Thoracic aorta (tissue), 2 donors: ENCODE data around the gene TEX35. TPM values are rescaled to one million over a fixed set of nuclear protein-coding genes. Genes with fewer than 3 reads are reported as not detected.

Experiments used
- ATAC-seq: fragments of 150-250 bp; one replicate; pipeline ENCODE4 v1.8.0; 2017; ENCODE audit warnings: low read depth; ENCODE audit not compliant: insufficient number of reproducible peaks, low FRiP score
- DNase-seq: peaks from one replicate; pipeline ENCODE4 v3.0.0-alpha.2; 2020; ENCODE audit warnings: low spot score
- H3K27ac ChIP-seq, 2 donors: fragments of 200-600 bp; sonication (generic); 1 replicate in 1 of 2; 2 replicates in 1 of 2; pipeline ENCODE4 v1.5.1; 2016; ENCODE audit warnings: mild to moderate bottlenecking in 2 of 2, moderate library complexity in 2 of 2
- H3K27me3 ChIP-seq: fragments of 200-600 bp; sonication (generic); replicated peaks from 2 replicates; pipeline ENCODE4 v1.6.0; 2016; ENCODE audit warnings: mild to moderate bottlenecking; ENCODE audit not compliant: insufficient read depth
- H3K36me3 ChIP-seq: fragments of 200-600 bp; sonication (generic); one replicate; pipeline ENCODE4 v1.5.1; 2016
- H3K4me1 ChIP-seq, 2 donors: fragments of 200-600 bp; sonication (generic); 1 replicate in 1 of 2; 2 replicates in 1 of 2; pipeline versions ENCODE4 v1.5.1 to v1.6.0; 2016; ENCODE audit warnings: low read depth in 2 of 2, mild to moderate bottlenecking in 1 of 2; ENCODE audit not compliant: control insufficient read depth in 1 of 2
- H3K4me3 ChIP-seq: fragments of 200-600 bp; sonication (generic); 2 replicates; pipeline ENCODE4 v1.5.1; 2016; ENCODE audit warnings: mild to moderate bottlenecking
- H3K9me3 ChIP-seq: fragments of 200-600 bp; sonication (generic); 2 replicates; pipeline ENCODE4 v1.5.1; 2016
- total RNA-seq, 2 donors: library from RNA; depleted of rRNA; stranded (reverse); fragments of >200 nt; gene quantifications; one replicate each; pipeline versions ENCODE4 v1.1.0 to v1.2.3, GENCODE V29; 2016
- TF ChIP-seq, protein P1 (sequence below): fragments of 200-600 bp; sonication (generic); IDR thresholded peaks from one replicate; pipeline ENCODE4 v1.5.1; 2019; ENCODE audit warnings: antibody characterized with exemption

TEX35 gene
- total RNA-seq, 2 donors from 2014 or later: not detected

DNA sequence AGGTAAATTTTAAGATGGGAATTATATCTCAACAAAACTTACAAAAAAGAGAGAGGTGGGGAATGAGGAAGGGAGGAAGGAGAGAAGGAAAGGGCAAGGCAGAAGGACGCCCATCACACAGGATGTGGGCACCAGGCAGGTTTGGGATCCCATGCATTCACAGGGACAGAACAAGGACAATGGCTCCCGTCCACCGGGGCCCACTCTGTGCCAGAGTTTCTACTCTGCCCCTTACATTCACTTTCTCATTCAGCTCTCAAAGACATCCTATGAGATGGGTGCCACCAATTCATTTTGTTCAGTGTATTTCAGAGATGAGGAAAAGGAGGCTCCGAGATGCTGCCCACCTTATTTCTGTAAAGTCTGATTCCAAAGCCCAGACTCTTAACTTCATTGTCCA lies 23.5 kb upstream of the TEX35 start:
- H3K36me3 ChIP-seq: no peaks in the 10 kb centered on the region

DNA sequence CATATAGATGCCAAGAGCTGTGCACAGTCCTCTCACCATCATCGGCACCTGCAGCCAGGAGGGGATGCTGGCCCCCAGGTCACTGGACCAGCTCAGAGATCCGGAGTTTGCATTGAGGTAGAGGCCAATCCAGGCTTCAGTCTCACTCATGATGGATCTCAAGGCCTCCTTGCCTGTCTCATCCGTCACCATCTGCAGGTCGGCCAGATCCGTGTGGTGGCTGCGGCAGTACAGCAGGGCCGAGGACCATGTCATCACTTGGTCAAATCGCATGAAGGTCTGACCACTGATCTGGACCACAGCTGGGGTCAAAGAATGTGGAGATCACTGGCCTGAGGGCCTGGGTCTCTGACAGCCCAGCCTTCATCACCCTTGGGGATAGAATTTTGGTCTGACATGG lies 22.8 kb upstream of the TEX35 start:
- ATAC-seq (no peak), DNase-seq (no peak)
- Histone ChIP-seq H3K27me3 (no peaks in the 10 kb centered on the region), H3K4me3 (no peak overlapping the region), H3K9me3 (no peaks in the 10 kb centered on the region), H3K36me3 (no peaks in the 10 kb centered on the region), H3K4me1 (peaks cover 2 to 17% of the 10 kb centered on the region in 2 donors), H3K27ac (no peak overlapping the region)
- TF ChIP-seq, protein P1, sequence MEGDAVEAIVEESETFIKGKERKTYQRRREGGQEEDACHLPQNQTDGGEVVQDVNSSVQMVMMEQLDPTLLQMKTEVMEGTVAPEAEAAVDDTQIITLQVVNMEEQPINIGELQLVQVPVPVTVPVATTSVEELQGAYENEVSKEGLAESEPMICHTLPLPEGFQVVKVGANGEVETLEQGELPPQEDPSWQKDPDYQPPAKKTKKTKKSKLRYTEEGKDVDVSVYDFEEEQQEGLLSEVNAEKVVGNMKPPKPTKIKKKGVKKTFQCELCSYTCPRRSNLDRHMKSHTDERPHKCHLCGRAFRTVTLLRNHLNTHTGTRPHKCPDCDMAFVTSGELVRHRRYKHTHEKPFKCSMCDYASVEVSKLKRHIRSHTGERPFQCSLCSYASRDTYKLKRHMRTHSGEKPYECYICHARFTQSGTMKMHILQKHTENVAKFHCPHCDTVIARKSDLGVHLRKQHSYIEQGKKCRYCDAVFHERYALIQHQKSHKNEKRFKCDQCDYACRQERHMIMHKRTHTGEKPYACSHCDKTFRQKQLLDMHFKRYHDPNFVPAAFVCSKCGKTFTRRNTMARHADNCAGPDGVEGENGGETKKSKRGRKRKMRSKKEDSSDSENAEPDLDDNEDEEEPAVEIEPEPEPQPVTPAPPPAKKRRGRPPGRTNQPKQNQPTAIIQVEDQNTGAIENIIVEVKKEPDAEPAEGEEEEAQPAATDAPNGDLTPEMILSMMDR: no peak

More for the DNA sequence above, 23.5 kb upstream of the TEX35 start:
- TF ChIP-seq, protein P1: no peak
- no peaks in the 10 kb centered on the region for H3K9me3 ChIP-seq
- no peak for ATAC-seq
- DNase-seq: no peak
- H3K27me3 ChIP-seq: no peaks in the 10 kb centered on the region
- no peak overlapping the region for H3K4me3 ChIP-seq
- H3K27ac ChIP-seq: no peak overlapping the region
- peaks cover 2 to 17% of the 10 kb centered on the region in 2 donors for H3K4me1 ChIP-seq

DNA sequence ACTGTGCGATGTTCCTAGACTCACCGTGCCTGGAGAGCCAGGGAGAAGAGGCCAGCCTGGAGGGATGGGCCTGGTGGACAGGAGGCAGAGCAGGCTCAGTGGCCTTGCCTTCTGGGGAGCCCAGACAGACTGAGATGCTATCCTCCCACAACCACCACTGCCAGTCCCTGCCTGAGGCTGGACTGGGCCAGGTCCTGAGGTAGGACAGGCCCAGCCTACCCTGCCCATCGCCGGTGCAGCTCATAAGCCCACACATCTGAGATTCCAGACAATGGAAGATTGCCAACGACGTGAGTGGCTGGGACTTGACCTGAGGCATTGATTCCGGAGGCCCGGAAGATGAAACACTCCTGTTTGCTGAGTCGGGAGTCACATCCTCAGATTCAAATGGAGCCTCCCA lies 21.9 kb upstream of the TEX35 start:
- Histone ChIP-seq H3K36me3 (no peaks in the 10 kb centered on the region), H3K4me3 (no peak overlapping the region), H3K4me1 (peaks cover 2 to 14% of the 10 kb centered on the region in 2 donors), H3K27me3 (no peaks in the 10 kb centered on the region), H3K27ac (no peak overlapping the region), H3K9me3 (no peaks in the 10 kb centered on the region)
- DNase-seq (no peak), ATAC-seq (no peak)
- TF ChIP-seq, protein P1: no peak

DNA sequence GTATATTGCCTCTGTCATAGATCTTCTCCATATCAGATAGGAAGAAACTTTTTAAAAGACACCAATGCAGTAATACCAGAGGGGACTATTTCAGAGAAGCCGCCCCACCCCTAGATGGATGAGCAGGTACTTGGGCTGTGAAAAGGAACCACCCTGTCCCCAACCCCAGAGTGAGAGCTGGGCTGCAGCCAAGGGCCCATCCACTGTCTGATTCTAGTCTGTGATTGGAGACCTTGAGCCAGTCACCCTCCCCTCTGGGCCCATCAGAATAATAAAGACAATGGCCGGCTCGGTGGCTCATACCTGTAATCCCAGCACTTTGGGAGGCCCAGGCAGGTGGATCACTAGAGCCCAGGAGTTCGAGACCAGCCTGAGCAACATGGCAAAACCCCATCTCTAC lies 21.2 kb upstream of the TEX35 start:
- ATAC-seq: no peak
- no peaks in the 10 kb centered on the region for H3K27me3 ChIP-seq
- no peak for DNase-seq
- H3K36me3 ChIP-seq: no peaks in the 10 kb centered on the region
- no peaks in the 10 kb centered on the region for H3K9me3 ChIP-seq
- H3K4me3 ChIP-seq: no peak overlapping the region
- no peak overlapping the region for H3K27ac ChIP-seq
- peaks cover 0 to 6% of the 10 kb centered on the region in 2 donors for H3K4me1 ChIP-seq
- TF ChIP-seq, protein P1: no peak

DNA sequence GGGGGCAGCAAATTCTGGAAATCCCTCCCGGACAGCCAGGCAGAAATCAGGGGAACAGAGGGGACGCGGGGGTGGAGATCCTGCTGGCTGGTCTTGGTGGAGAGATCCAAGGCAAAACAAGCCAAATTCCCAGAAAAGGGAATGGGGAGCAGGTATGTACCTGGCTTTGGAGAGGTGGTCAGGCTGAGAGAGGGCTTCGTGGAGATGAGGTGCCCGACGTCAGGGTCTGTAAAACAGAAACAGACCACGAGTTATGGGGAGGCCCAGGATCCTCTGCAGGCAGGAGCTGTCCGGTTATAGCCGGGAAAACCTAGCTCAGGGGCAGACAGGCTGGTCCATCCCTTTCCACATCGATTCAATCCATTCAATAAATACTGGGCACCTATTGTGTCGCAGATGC lies 20.6 kb upstream of the TEX35 start:
- Histone ChIP-seq H3K9me3 (no peaks in the 10 kb centered on the region), H3K4me1 (no peaks in the 10 kb centered on the region), H3K27ac (no peak overlapping the region), H3K4me3 (no peak overlapping the region), H3K36me3 (no peaks in the 10 kb centered on the region), H3K27me3 (no peaks in the 10 kb centered on the region)
- ATAC-seq: no peak
- TF ChIP-seq, protein P1: no peak
- DNase-seq: no peak
